IMR-90 (cell line): ENCODE results near the gene DLG4. TPM values are rescaled to one million over a fixed set of nuclear protein-coding genes. Genes with fewer than 3 reads are reported as not detected.
A peak's percentile ranks its signal among the peaks of the same experiment; 100 is the strongest.

ENCODE experiments used
- ATAC-seq: fragments of 200-7000 bp; cut with Tn5 transposase; 2 replicates; pipeline ENCODE4 v1.9.1; 2020; ENCODE audit warnings: low read depth, mild to moderate bottlenecking, moderate library complexity
- BruUV-seq: library from RNA; stranded (reverse); fragments of 400-500 nt; replicated peaks from 2 replicates; lab custom pipeline; 2021; lab: Mats Ljungman, UMichigan
- CTCF ChIA-PET: fragments of 300-600 bp; formaldehyde crosslinking; extraction: SDS; loops from one replicate; lab custom pipeline; 2021; ENCODE audit warnings: antibody characterized with exemption; lab: Yijun Ruan, JAX
- POLR2A ChIA-PET: fragments of 300-600 bp; sonication (Branson Sonifier 250); formaldehyde crosslinking; loops from one replicate; lab custom pipeline; 2022; ENCODE audit warnings: antibody characterized with exemption; ENCODE audit not compliant: unreplicated experiment; lab: Charles Lee
- DNase-seq: peaks from one replicate; pipeline ENCODE4 v3.0.0; 2013
- H2AFZ ChIP-seq: replicated peaks from 2 replicates; pipeline ENCODE3; 2013; ENCODE audit warnings: low read length, mild to moderate bottlenecking; ENCODE audit not compliant: poor library complexity
- H2AK5ac ChIP-seq: 2 replicates; pipeline ENCODE4 v1.6.1; 2013; ENCODE audit warnings: low read depth, low read length, inconsistent platforms
- H2AK9ac ChIP-seq: replicated peaks from 2 replicates; pipeline ENCODE3; 2013; ENCODE audit warnings: mild to moderate bottlenecking, low read depth, low read length, moderate library complexity; ENCODE audit not compliant: poor library complexity
- H2BK120ac ChIP-seq: 2 replicates; pipeline ENCODE4 v1.6.1; 2013; ENCODE audit warnings: low read depth, low read length, inconsistent platforms
- H2BK15ac ChIP-seq: 3 replicates; pipeline ENCODE4 v1.6.1; 2013; ENCODE audit warnings: low read depth, low read length, inconsistent platforms
- H2BK20ac ChIP-seq: 2 replicates; pipeline ENCODE4 v1.6.1; 2013; ENCODE audit warnings: low read depth, mild to moderate bottlenecking, inconsistent platforms, low read length, moderate library complexity
- H2BK5ac ChIP-seq: 2 replicates; pipeline ENCODE4 v1.6.1; 2013; ENCODE audit warnings: mild to moderate bottlenecking, low read depth, low read length, inconsistent platforms; ENCODE audit not compliant: poor library complexity, severe bottlenecking
- H3K14ac ChIP-seq: replicated peaks from 2 replicates; pipeline ENCODE4 v1.6.1; 2013; ENCODE audit warnings: low read depth, low read length, inconsistent platforms
- H3K18ac ChIP-seq: 2 replicates; pipeline ENCODE4 v1.6.1; 2013; ENCODE audit warnings: low read depth, low read length, control low read depth
- H3K23ac ChIP-seq: 2 replicates; pipeline ENCODE4 v1.6.1; 2013; ENCODE audit warnings: low read depth, low read length, inconsistent platforms
- H3K27ac ChIP-seq: 2 replicates; pipeline ENCODE4 v1.5.1; 2013; ENCODE audit warnings: mild to moderate bottlenecking, control low read depth, low read length; ENCODE audit not compliant: insufficient read depth
- H3K27me3 ChIP-seq: 2 replicates; pipeline ENCODE4 v1.6.1; 2013; ENCODE audit warnings: low read length; ENCODE audit not compliant: control insufficient read depth, insufficient read depth
- H3K36me3 ChIP-seq: 2 replicates; pipeline ENCODE4 v1.6.1; 2013; ENCODE audit warnings: low read length, mixed read lengths; ENCODE audit not compliant: control insufficient read depth, insufficient read depth
- H3K4ac ChIP-seq: 2 replicates; pipeline ENCODE4 v1.6.1; 2013; ENCODE audit warnings: low read depth, low read length, inconsistent platforms
- H3K4me1 ChIP-seq: 2 replicates; pipeline ENCODE4 v1.6.1; 2013; ENCODE audit warnings: low read length, mixed read lengths; ENCODE audit not compliant: control insufficient read depth, insufficient read depth
- H3K4me2 ChIP-seq: 2 replicates; pipeline ENCODE4 v1.6.1; 2013; ENCODE audit warnings: low read depth, mild to moderate bottlenecking, control low read depth, low read length, moderate library complexity
- H3K4me3 ChIP-seq: 2 replicates; pipeline ENCODE4 v1.5.1; 2013; ENCODE audit warnings: low read depth, mild to moderate bottlenecking, control low read depth, low read length, moderate library complexity; ENCODE audit not compliant: insufficient read depth
- H3K56ac ChIP-seq: 2 replicates; pipeline ENCODE4 v1.6.1; 2013; ENCODE audit warnings: low read length, inconsistent platforms; ENCODE audit not compliant: insufficient read depth; ENCODE audit errors: extremely low read depth
- H3K79me1 ChIP-seq, 2 experiments: 2 replicates each; pipeline ENCODE4 v1.6.1; 2013; ENCODE audit warnings: low read length in 2 of 2, inconsistent platforms in 1 of 2, low read depth in 1 of 2
- H3K9ac ChIP-seq: 2 replicates; pipeline ENCODE4 v1.6.1; 2013; ENCODE audit warnings: low read depth, low read length, control low read depth
- H3K9me1 ChIP-seq: 2 replicates; pipeline ENCODE4 v1.6.1; 2013; ENCODE audit warnings: low read length, inconsistent platforms; ENCODE audit not compliant: insufficient read depth
- H3K9me3 ChIP-seq: 2 replicates; pipeline ENCODE4 v1.6.1; 2013; ENCODE audit warnings: low read length; ENCODE audit not compliant: control insufficient read depth, insufficient read depth
- H4K20me1 ChIP-seq: 2 replicates; pipeline ENCODE4 v1.6.1; 2013; ENCODE audit warnings: low read length, inconsistent platforms; ENCODE audit not compliant: insufficient read depth
- H4K5ac ChIP-seq: 2 replicates; pipeline ENCODE4 v1.6.1; 2013; ENCODE audit warnings: mild to moderate bottlenecking, low read depth, low read length, control low read depth
- H4K8ac ChIP-seq, 2 experiments: 2 replicates each; pipeline ENCODE4 v1.6.1; 2013; ENCODE audit warnings: low read depth in 2 of 2, low read length in 2 of 2, control low read depth in 1 of 2, inconsistent platforms in 1 of 2
- H4K91ac ChIP-seq: 2 replicates; pipeline ENCODE4 v1.6.1; 2013; ENCODE audit warnings: low read depth, low read length, inconsistent platforms; ENCODE audit not compliant: insufficient read depth
- BHLHE40 ChIP-seq: fragments of 150-350 bp; IDR thresholded peaks from 2 replicates; pipeline ENCODE4 v1.6.1; 2016; ENCODE audit warnings: mild to moderate bottlenecking, low read depth, low read length
- CEBPB ChIP-seq: IDR thresholded peaks from 2 replicates; pipeline ENCODE4 v1.6.1; 2012; ENCODE audit warnings: low read depth, low read length, improper control_type of control experiment
- CHD1 ChIP-seq: IDR thresholded peaks from 2 replicates; pipeline ENCODE4 v1.6.1; 2012; ENCODE audit warnings: low read depth, low read length, improper control_type of control experiment
- ELK1 ChIP-seq: fragments of 150-350 bp; IDR thresholded peaks from 2 replicates; pipeline ENCODE4 v1.6.1; 2016; ENCODE audit warnings: low read depth, mild to moderate bottlenecking, low read length, moderate library complexity, borderline replicate concordance
- FOS ChIP-seq: fragments of 150-350 bp; IDR thresholded peaks from 2 replicates; pipeline ENCODE4 v1.6.1; 2016; ENCODE audit warnings: low read depth, low read length
- MAFK ChIP-seq: IDR thresholded peaks from 2 replicates; pipeline ENCODE4 v1.6.1; 2012; ENCODE audit warnings: low read depth, low read length, improper control_type of control experiment
- MAZ ChIP-seq: IDR thresholded peaks from 2 replicates; pipeline ENCODE4 v1.6.1; 2012; ENCODE audit warnings: low read depth, mild to moderate bottlenecking, low read length, improper control_type of control experiment, moderate library complexity, borderline replicate concordance
- MXI1 ChIP-seq: IDR thresholded peaks from 2 replicates; pipeline ENCODE4 v1.6.1; 2012; ENCODE audit warnings: low read depth, mild to moderate bottlenecking, low read length, moderate library complexity, borderline replicate concordance
- NFE2L2 ChIP-seq: fragments of 150-350 bp; IDR thresholded peaks from 2 replicates; pipeline ENCODE4 v1.6.1; 2016; ENCODE audit warnings: low read depth, mild to moderate bottlenecking, low read length
- POLR2A ChIP-seq: IDR thresholded peaks from 2 replicates; pipeline ENCODE4 v1.6.1; 2012; ENCODE audit warnings: mild to moderate bottlenecking, low read depth, low read length
- RAD21 ChIP-seq: IDR thresholded peaks from 2 replicates; pipeline ENCODE4 v1.6.1; 2012; ENCODE audit warnings: low read length, improper control_type of control experiment
- RCOR1 ChIP-seq: IDR thresholded peaks from 2 replicates; pipeline ENCODE4 v1.6.1; 2012; ENCODE audit warnings: mild to moderate bottlenecking, low read length, improper control_type of control experiment; ENCODE audit not compliant: insufficient replicate concordance
- RFX5 ChIP-seq: IDR thresholded peaks from 2 replicates; pipeline ENCODE4 v1.8.0; 2012; ENCODE audit warnings: low read depth, mild to moderate bottlenecking, low read length, moderate library complexity
- SMC3 ChIP-seq: fragments of 150-350 bp; IDR thresholded peaks from 2 replicates; pipeline ENCODE4 v1.6.1; 2016; ENCODE audit warnings: low read depth, mild to moderate bottlenecking, antibody characterized with exemption, low read length, moderate library complexity
- WGBS, 2 experiments: methylation state at CpG; one replicate each; pipeline versions ENCODE4 v1.1.5 to v1.1.7; 2013; ENCODE audit warnings: missing lambda C conversion rate in 2 of 2; ENCODE audit not compliant: insufficient read length in 1 of 2; ENCODE audit errors: extremely low coverage in 2 of 2; 5-methylcytosine and 5-hydroxymethylcytosine counted together
- dilution Hi-C: fragments of 300-500 bp; cut with HindIII; formaldehyde crosslinking; loops from one replicate; pipeline ENCODE4 v1.14.3; 2018; ENCODE audit warnings: low sequenced_read_pairs; ENCODE audit not compliant: unreplicated experiment
- in situ Hi-C: fragments of 300-500 bp; cut with MboI; formaldehyde crosslinking; loops from 3 replicates; pipeline ENCODE4 v1.14.3; 2019; ENCODE audit warnings: low sequenced_read_pairs, inconsistent platforms, mixed read lengths
- intact Hi-C: fragments of 100-400 bp; cut with micrococcal nuclease; formaldehyde crosslinking; loops from 2 replicates; pipeline ENCODE4 v1.10.0; 2022
- polyA plus RNA-seq, 3 experiments: library from polyadenylated mRNA; depleted of rRNA; stranded (reverse); fragments of >200 nt; gene quantifications; 2 replicates each; pipeline ENCODE4 v1.2.3, GENCODE V29; 2012; ENCODE audit warnings: low replicate concordance in 1 of 3
- total RNA-seq: library from RNA; depleted of rRNA; stranded (reverse); fragments of >200 nt; gene quantifications from 2 replicates; pipeline ENCODE4 v1.2.3, GENCODE V29; 2012
- TF ChIP-seq, protein P1 (sequence below): fragments of 150-350 bp; IDR thresholded peaks from 2 replicates; pipeline ENCODE4 v1.6.1; 2017; ENCODE audit warnings: mild to moderate bottlenecking, antibody characterized with exemption, low read length, low read depth

DLG4 gene
- total and polyA plus RNA-seq, 2 of the 4 experiments (the other 2 are of a cell fraction): 8.2 to 30.5 TPM

- dilution Hi-C loops: no loop called here
- TF ChIP-seq MAFK: no peak
- no peak for TF ChIP-seq CHD1
- TF ChIP-seq RFX5: no peak
- TF ChIP-seq NFE2L2: no peak
- no peak for TF ChIP-seq RCOR1
- no peak for TF ChIP-seq SMC3
- no peak for TF ChIP-seq BHLHE40
- no peak for TF ChIP-seq FOS
- no peak for TF ChIP-seq CEBPB
- no peak for TF ChIP-seq RAD21
- TF ChIP-seq POLR2A: no peak
- TF ChIP-seq MXI1: no peak
- no peak for TF ChIP-seq ELK1
- no peak for TF ChIP-seq MAZ
- TF ChIP-seq, protein P1, sequence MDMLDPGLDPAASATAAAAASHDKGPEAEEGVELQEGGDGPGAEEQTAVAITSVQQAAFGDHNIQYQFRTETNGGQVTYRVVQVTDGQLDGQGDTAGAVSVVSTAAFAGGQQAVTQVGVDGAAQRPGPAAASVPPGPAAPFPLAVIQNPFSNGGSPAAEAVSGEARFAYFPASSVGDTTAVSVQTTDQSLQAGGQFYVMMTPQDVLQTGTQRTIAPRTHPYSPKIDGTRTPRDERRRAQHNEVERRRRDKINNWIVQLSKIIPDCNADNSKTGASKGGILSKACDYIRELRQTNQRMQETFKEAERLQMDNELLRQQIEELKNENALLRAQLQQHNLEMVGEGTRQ: no peak
Observed at GRCh38 chr17:7262935-7263800, 43.5 kb upstream of the DLG4 start.

More at GRCh38 chr17:7262935-7263800, 43.5 kb upstream of the DLG4 start:
- ChIA-PET POLR2A (interaction anchor here (0.6 kb wide), 1 partner anchor 9 kb away, joined by 9 read pairs; no protein-coding TSS in a partner anchor), CTCF (interaction anchor here (1.6 kb wide), 1 partner anchor 33 kb away, joined by 7 read pairs; no protein-coding TSS in a partner anchor)
- no peak for DNase-seq
- Histone ChIP-seq H3K9me3 (no peaks in the 10 kb centered on the region), H4K5ac (peak overlapping the region; percentile 86), H2BK5ac (no peak overlapping the region), H3K36me3 (peaks cover 13% of the 10 kb centered on the region), H3K27me3 (peaks cover 13% of the 10 kb centered on the region; the same call in 1 of the 2 replicates), H3K14ac (peak overlapping the region; percentile 96), H2BK15ac (peak overlapping the region; percentile 89; the same call in 2 of the 3 replicates), H2BK120ac (peak overlapping the region; percentile 88), H3K56ac (no peak overlapping the region; the same call in 1 of the 2 replicates), H4K8ac (peak overlapping the region; percentile 78 to 98; a peak in 3 of 4 replicates), H4K91ac (peak overlapping the region; percentile 79), H2AK9ac (peak overlapping the region; percentile 86), H3K9me1 (peaks cover 10% of the 10 kb centered on the region), H3K79me1 (no peaks in the 10 kb centered on the region), H3K27ac (no peak overlapping the region), H3K4me1 (peaks cover 11% of the 10 kb centered on the region), H3K23ac (peak overlapping the region; percentile 91; the same call in 1 of the 2 replicates), H3K4me3 (no peak overlapping the region), H3K4ac (peak overlapping the region; percentile 77), H2BK20ac (peak overlapping the region; percentile 2), H4K20me1 (no peaks in the 10 kb centered on the region), H3K4me2 (peak overlapping the region; percentile 28; the same call in 1 of the 2 replicates), H2AFZ (peak overlapping the region; percentile 90), H2AK5ac (peak overlapping the region; percentile 81; the same call in 1 of the 2 replicates), H3K9ac (no peak overlapping the region), H3K18ac (0 out of 2 replicates have a peak overlapping the region, but pooled peaks have one; percentile 9)
- ATAC-seq: no peak
- no TSS peak for BruUV-seq
- WGBS, 2 experiments: 8% methylated on average over 8 of the region's 26 CpGs; no CpG with 5 or more reads in 1 of the 2 experiments
- in situ Hi-C loops: no loop called here
- intact Hi-C loops: no loop called here
